BE2C (cell line): ENCODE measurements around the gene VAV3.

Source experiments
- DNase-seq: peaks from one replicate; pipeline ENCODE4 v3.0.0-alpha.2; 2020
- H3K27me3 ChIP-seq: fragments of 250-450 bp; sonication (Bioruptor Pico); 2 replicates; pipeline ENCODE4 v1.5.1; 2020; ENCODE audit warnings: mild to moderate bottlenecking
- H3K36me3 ChIP-seq: fragments of 250-450 bp; sonication (Bioruptor Pico); 2 replicates; pipeline ENCODE4 v1.5.1; 2020; ENCODE audit warnings: mild to moderate bottlenecking
- H3K4me1 ChIP-seq: fragments of 250-450 bp; sonication (Bioruptor Pico); 2 replicates; pipeline ENCODE4 v1.5.1; 2020
- H3K4me3 ChIP-seq: 2 replicates; pipeline ENCODE4 v1.5.1; 2011; ENCODE audit warnings: low read depth, low read length
- H3K9me3 ChIP-seq: fragments of 250-450 bp; sonication (Bioruptor Pico); 2 replicates; pipeline ENCODE4 v1.5.1; 2020
- CTCF ChIP-seq: IDR thresholded peaks from 2 replicates; pipeline ENCODE4 v1.5.1; 2012; ENCODE audit warnings: mild to moderate bottlenecking, low read depth, low read length

Gene VAV3

DNA sequence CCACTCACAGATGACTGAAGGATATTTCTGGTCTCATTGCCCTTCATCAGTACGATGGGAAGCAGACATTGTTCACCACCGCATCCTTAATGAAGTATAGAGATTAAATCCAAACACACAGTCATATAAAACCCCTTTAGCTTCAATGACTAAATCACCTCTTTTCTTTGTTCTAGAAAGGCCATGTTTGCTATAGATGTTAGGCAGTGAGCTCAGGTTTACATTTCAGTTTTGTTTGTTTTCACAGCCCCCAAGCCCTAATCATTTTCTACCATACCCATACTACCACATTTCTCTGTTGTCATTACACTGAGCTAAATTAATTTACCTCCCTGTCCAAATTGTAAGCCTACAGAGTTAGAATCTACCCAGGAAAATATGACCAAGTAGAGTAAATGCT, 439.0 kb downstream of the VAV3 start:
- no peak for TF ChIP-seq CTCF
- no peaks in the 10 kb centered on the region for H3K9me3 ChIP-seq
- no peaks in the 10 kb centered on the region for H3K36me3 ChIP-seq

GRCh38 chr1:107525145-107525544, 439.8 kb downstream of the VAV3 start:
- H3K4me3 ChIP-seq, result no peak overlapping the region
- DNase-seq, result no peak
- H3K4me1 ChIP-seq, result peaks cover 6% of the 10 kb centered on the region; the same call in 1 of the 2 replicates

More for the DNA sequence above, 439.0 kb downstream of the VAV3 start:
- peaks cover 6% of the 10 kb centered on the region; the same call in 1 of the 2 replicates for H3K4me1 ChIP-seq
- no peak overlapping the region for H3K4me3 ChIP-seq
- no peaks in the 10 kb centered on the region for H3K27me3 ChIP-seq
- DNase-seq, result no peak

DNA sequence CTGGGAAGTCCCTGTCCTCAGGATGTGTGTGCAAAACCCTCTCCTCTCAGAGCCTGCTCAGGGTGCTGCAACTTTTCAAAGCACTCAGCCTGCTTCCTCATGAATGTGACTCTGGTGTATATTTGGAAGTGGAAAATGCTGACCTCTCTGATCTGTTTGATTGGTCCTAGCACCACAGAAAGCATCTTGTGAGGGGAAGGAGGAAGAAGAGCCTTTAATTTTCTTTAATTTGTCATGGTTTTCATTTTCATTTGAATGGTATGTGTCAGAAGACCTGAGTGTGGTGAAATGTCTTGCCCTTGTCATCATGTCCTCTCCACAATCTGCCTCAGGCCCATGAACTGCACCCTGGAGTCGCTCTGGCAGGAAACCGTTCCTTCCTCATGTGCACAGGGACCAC, 440.7 kb downstream of the VAV3 start:
- Histone ChIP-seq H3K4me1 (peaks cover under 1% of the 10 kb centered on the region; the same call in 1 of the 2 replicates), H3K9me3 (no peaks in the 10 kb centered on the region), H3K4me3 (no peak overlapping the region), H3K27me3 (no peaks in the 10 kb centered on the region), H3K36me3 (no peaks in the 10 kb centered on the region)
- no peak for DNase-seq
- TF ChIP-seq CTCF, result no peak

More at GRCh38 chr1:107525145-107525544, 439.8 kb downstream of the VAV3 start:
- TF ChIP-seq CTCF, result no peak
- Histone ChIP-seq H3K27me3 (no peaks in the 10 kb centered on the region), H3K9me3 (no peaks in the 10 kb centered on the region), H3K36me3 (no peaks in the 10 kb centered on the region)

DNA sequence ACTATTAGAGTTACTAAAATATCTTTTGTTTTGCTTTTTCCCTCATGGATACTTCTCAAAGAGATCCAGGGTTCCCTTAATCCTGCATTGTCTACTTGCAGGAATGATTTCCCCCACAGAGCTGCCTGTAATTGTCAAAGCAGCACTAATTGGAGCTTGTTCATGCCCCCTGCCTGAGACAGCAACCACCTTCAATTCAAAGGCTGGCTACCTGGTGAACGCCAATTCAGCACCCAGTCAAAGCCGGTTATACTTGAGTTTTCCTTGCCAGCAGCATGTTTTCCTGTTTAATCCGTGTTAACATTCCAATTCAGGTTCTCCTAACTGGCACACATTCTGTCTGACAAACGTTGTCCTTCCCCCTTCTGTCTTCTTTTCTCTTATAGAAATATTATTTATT, 441.2 kb downstream of the VAV3 start:
- H3K4me1 ChIP-seq, result no peaks in the 10 kb centered on the region
- no peak for TF ChIP-seq CTCF
- no peak overlapping the region for H3K4me3 ChIP-seq
- no peaks in the 10 kb centered on the region for H3K36me3 ChIP-seq
- no peaks in the 10 kb centered on the region for H3K27me3 ChIP-seq
- DNase-seq, result no peak
- H3K9me3 ChIP-seq, result no peaks in the 10 kb centered on the region

GRCh38 chr1:107523061-107523460, 441.9 kb downstream of the VAV3 start:
- Histone ChIP-seq H3K36me3 (no peaks in the 10 kb centered on the region), H3K4me1 (no peaks in the 10 kb centered on the region), H3K27me3 (no peaks in the 10 kb centered on the region), H3K4me3 (no peak overlapping the region), H3K9me3 (no peaks in the 10 kb centered on the region)
- no peak for DNase-seq
- TF ChIP-seq CTCF, result no peak
